ENCODE results near the gene JCAD.
"Not testable (repeated sequence)": the region's sequence is repeated elsewhere in the genome, so short reads cannot be mapped to it uniquely, and the experiment has no call there.

The JCAD gene

GRCh38 chr10:29980084-29980483 is 79.3 kb downstream of the JCAD start:
- DNase-seq: no peak

- DNase-seq: not testable (repeated sequence)
Measured at GRCh38 chr10:29979421-29979779, 80.0 kb downstream of the JCAD start.

GRCh38 chr10:29977171-29977570 is 82.2 kb downstream of the JCAD start:
- DNase-seq: no peak

DNA sequence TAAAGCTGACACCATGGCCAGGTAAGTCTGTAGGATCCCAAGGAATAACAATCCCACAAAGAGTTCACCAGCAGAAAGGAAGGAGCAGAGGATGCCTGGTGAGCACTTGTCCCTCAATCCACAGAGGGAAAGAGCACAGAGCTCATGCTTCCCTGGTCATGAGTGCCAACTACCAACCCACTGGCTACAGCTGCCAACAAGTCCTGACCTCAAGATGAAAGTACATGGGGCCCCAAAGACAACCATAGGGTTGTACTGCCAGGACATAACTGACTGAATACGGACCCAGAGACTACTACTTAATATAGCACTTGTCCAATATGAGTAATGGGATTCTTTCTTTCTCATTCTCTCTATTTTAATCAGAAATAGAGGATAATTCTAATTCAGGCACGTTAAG is 83.3 kb downstream of the JCAD start:
- no peak for DNase-seq

DNA sequence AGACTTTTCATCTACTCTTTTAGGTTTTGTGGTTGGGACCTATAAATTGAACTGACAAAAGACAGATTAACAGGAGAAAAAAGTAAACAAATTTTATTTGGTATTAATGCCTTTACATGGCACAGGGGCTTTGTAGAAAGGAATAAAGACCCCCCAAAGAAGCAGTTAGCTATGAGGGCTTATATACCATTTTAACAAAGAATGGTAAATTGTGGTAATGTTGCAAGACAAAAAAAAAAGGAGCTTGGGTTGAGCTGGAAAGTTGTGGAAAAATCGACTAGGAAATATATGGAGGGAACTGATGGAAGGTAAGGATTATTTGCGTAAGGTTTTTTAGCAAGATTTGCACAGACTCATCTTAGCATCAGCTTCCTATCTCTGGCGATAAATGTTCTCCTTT is 84.6 kb downstream of the JCAD start:
- no peak for DNase-seq

- no peak for DNase-seq
Measured at GRCh38 chr10:29973921-29974320, 85.5 kb downstream of the JCAD start.

DNA sequence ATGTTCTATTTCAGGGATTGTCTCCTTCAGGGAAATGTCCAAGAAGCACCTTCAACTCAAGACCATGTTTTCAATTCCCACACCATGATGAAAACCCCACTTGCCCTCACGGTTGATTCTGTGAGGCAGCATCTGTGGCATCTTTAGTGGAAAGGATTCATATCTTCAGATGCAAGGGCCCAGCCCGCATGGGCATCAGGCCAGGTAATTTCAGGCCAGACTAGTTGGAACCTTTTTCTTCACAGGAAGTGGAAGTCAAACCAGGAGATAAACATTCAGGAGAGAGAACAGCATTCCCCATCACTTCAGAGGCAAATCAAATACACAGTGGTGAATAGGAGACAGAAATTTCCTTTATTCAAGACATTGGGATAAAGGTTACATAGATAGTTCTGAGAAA is 88.8 kb downstream of the JCAD start:
- DNase-seq: no peak

- no peak for DNase-seq
Measured at GRCh38 chr10:29970012-29970396, 89.4 kb downstream of the JCAD start.

- DNase-seq: no peak
Measured at GRCh38 chr10:29969255-29970011, 90.0 kb downstream of the JCAD start.

GRCh38 chr10:29968585-29968984 is 90.8 kb downstream of the JCAD start:
- no peak for DNase-seq

DNA sequence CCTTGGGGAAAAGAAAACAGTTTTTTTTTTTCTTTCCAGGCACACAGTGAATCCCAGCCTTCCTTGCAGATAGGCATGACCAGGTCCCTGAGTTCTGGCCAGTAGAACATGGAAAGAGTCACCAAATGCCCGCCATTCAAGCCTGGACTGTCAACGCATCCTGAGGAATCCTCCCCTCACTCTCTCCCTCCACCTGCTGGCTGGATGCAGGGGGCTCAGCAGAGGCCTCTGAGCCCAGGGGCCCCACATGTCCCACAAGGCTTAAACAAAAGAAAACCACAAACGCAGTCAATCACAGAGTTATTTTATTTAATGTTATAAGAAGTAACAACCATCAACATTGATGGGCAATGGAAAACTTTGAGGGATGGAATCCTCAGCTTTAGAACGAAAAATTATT is 93.1 kb downstream of the JCAD start:
- no peak for DNase-seq
